GM23338 (cell line): Measurements from ENCODE around the gene NHS. TPM values are rescaled to one million over a fixed set of nuclear protein-coding genes. Genes with fewer than 3 reads are reported as not detected.

Experiments
- CTCF ChIP-seq, 2 experiments: fragments of 200-600 bp in 1 of 2; sonication (generic) in 1 of 2; conservative IDR thresholded peaks; 2 replicates each; pipeline versions ENCODE4 v1.5.1 to v1.6.1; 2016 to 2017; ENCODE audit warnings: antibody characterized with exemption in 2 of 2, low read depth in 2 of 2, mild to moderate bottlenecking in 2 of 2, moderate library complexity in 1 of 2
- ETS1 ChIP-seq: IDR thresholded peaks from 2 replicates; pipeline ENCODE4 v1.6.1; 2016; ENCODE audit warnings: antibody characterized with exemption
- EZH2 ChIP-seq: fragments of 200-600 bp; sonication (generic); IDR thresholded peaks from one replicate; pipeline ENCODE4 v1.8.0; 2017; ENCODE audit warnings: antibody characterized with exemption, mild to moderate bottlenecking, low read depth; ENCODE audit not compliant: unreplicated experiment
- JUNB ChIP-seq: IDR thresholded peaks from one replicate; pipeline ENCODE4 v1.6.1; 2016; ENCODE audit warnings: antibody characterized with exemption; ENCODE audit not compliant: unreplicated experiment
- NANOG ChIP-seq: IDR thresholded peaks from 2 replicates; pipeline ENCODE4 v1.6.1; 2016; ENCODE audit warnings: antibody characterized with exemption, borderline replicate concordance
- REST ChIP-seq: IDR thresholded peaks from one replicate; pipeline ENCODE4 v1.6.1; 2018; ENCODE audit warnings: antibody characterized with exemption; ENCODE audit not compliant: unreplicated experiment
- STAT1 ChIP-seq: IDR thresholded peaks from one replicate; pipeline ENCODE4 v1.6.1; 2016; ENCODE audit warnings: antibody characterized with exemption; ENCODE audit not compliant: unreplicated experiment
- ZNF462 ChIP-seq: fragments of 250-450 bp; sonication (Bioruptor Pico); IDR thresholded peaks from 2 replicates; pipeline ENCODE4 v1.5.0; 2020; ENCODE audit warnings: mild to moderate bottlenecking, moderate library complexity
- polyA plus RNA-seq: library from polyadenylated mRNA; unstranded; fragments of >200 nt; fragmentation: Nextera tagmentation; extraction: Ambion mirVana; gene quantifications from 2 replicates; pipeline ENCODE4 v1.2.1, GENCODE V29; 2016
- total RNA-seq: library from RNA; depleted of rRNA; stranded (reverse); fragments of >200 nt; shearing (Covaris generic); gene quantifications from 2 replicates; pipeline ENCODE4 v1.2.3, GENCODE V29; 2014

The NHS gene
- total and polyA plus RNA-seq, 2 experiments from 2014 or later = 1.8 to 8.2 TPM

- TF ChIP-seq ZNF462 (CRISPR knock-in tag) (no peak), STAT1 (no peak), JUNB (no peak), EZH2 (no peak), CTCF (conservative IDR thresholded peaks at IDR 0.05; ENCODE audit: low read depth in 2 of 2) (no peak), NANOG (no peak), REST (no peak), ETS1 (no peak)
These were observed 87.9 kb downstream of the NHS start (continued) for GRCh38 chrX:17462881-17463280.
